A172 (cell line): ENCODE data around the gene TAB3. TPM values are rescaled to one million over a fixed set of nuclear protein-coding genes. Genes with fewer than 3 reads are reported as not detected.
"Not testable (repeated sequence)": the region's sequence is repeated elsewhere in the genome, so short reads cannot be mapped to it uniquely, and the experiment has no call there.

Experiments
- DNase-seq: peaks from one replicate; pipeline ENCODE4 v3.0.0-alpha.2; 2015; ENCODE audit warnings: low spot score
- total RNA-seq: library from RNA; depleted of rRNA; stranded (reverse); fragments of >200 nt; shearing (Covaris generic); gene quantifications from 2 replicates; pipeline ENCODE4 v1.2.3, GENCODE V29; 2014

The TAB3 gene
- total RNA-seq, 1 experiment from 2014 or later: 33.5 TPM

GRCh38 chrX:30816079-30816478, 73.0 kb downstream of the TAB3 start:
- DNase-seq: no peak

DNA sequence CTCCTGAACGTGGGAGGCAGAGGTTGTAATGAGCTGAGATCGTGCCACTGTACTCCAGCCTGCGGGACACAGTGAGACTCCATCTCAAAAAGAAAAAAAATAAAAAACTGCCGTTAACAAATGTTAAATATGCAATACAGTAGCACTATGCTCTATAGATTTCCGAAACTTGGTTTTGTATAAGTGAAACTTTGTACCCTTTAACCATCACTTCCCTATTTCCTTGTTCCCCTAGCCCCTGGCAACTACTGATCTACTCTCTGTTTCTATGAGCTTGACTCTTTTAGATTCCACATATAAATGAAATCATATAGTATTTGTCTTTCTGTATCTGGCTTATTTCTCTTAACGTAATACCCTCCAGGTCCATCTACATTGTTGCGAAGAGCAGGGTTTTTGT, 74.1 kb downstream of the TAB3 start:
- DNase-seq: no peak

DNA sequence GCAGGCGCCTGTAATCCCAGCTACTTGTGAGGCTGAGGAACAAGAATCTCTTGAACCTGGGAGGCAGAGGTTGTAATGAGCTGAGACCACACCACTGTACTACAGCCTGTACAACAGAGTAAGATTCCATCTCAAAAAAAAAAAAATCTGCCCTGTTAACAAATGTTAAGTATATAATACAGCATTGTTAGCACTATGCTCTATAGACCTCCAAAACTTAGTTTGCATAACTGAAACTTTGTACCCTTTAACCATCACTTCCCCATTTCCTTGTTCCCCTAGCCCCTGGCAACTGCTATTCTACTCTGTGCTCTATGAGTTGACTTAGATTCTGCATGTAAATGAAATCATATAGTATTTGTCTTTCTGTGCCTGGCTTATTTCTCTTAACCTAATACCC, 76.7 kb downstream of the TAB3 start:
- no peak for DNase-seq

DNA sequence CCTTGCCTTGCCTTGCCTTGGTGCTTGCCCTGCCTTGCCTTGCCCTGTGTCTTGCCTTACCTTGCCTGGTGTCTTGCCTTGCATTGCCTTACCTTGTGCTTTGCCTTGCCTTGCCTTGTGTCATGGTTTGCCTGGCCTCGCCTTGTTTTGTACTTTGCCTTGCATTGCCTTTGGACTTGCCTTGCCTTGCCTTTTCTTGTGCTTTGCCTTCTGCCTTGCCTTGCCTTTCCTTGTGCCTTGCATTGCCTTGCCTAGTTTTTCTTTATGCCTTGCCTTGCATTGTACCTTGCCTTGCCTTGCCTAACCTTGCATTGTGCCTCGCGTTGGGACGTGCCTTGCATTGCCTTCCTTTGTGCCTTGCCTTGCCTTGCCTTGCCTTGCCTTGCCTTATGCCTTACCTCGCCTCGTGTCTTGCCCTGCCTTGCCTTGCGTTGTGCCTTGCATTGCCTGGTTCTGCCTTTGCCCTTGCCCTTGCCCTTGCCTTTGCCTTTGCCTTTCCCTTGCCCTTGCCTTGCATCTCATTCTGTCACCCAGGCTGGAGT, 82.8 kb downstream of the TAB3 start:
- DNase-seq: no peak

DNA sequence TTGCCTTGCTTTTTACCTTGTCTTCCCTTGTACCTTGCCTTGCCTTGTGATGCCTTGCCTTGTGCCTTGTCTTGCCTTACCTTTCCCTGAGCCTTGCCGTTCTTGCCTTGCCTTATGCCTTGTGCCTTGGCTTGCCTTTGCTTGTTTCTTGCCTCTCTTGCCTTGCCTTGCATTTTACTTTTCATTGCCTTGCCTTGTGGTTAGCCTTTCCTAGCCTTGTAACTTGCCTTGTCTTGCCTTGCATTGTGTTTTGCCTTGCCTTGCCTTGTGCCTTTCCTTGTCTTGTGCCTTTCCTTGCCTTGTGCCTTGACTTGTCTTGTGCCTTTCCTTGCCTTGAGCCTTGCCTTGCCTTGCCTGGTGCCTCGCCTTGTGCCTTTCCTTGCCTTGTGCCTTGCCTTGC, 84.6 kb downstream of the TAB3 start:
- no peak for DNase-seq

- no peak for DNase-seq
These were observed 88.2 kb downstream of the TAB3 start for GRCh38 chrX:30800901-30801300.

DNA sequence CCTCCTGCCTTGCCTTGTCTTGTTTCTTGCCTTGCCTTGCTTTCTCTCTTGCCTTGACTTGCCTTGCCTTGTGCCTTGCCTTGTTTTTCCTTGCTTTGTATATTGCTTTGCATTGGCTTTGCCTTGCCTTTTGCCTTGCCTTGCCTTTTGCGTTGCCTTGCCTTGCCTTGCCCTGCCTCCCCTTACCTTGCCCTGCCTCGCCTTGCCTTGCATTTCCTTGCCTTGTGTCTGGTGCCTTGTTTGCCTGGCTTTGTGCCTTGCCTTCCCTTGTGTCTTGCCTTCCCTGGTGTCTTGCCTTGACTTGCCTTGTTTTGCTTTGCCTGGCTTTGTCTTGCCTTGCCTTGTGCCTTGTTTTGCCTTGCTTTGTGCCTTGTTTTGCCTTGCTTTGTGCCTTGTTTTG, 89.7 kb downstream of the TAB3 start:
- no peak for DNase-seq

DNA sequence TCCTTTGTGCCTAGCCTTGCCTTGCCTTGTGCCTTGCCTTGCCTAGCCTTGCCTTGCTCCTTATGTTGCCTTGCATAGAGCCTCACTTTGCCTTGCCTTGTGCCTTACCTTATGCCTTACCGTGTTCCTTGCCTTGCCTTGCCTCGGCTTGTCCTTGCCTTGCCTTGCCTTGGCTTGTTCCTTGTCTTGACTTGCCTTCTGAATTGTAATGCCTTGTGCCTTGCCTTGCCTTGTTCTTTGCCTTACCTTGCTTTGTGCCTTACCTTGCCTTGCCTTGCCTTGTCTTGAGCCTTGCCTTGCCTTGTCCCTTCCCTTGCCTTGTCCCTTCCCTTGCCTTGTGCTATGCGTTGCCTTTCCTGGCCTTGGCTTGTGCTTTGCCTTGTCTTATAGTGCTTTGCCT, 90.2 kb downstream of the TAB3 start:
- no peak for DNase-seq

GRCh38 chrX:30797301-30797700, 91.8 kb downstream of the TAB3 start:
- not testable (repeated sequence) for DNase-seq

GRCh38 chrX:30795981-30796958, 92.8 kb downstream of the TAB3 start:
- DNase-seq: no peak

GRCh38 chrX:30794497-30794896, 94.6 kb downstream of the TAB3 start:
- DNase-seq: no peak

GRCh38 chrX:30793767-30794103, 95.3 kb downstream of the TAB3 start:
- no peak for DNase-seq

DNA sequence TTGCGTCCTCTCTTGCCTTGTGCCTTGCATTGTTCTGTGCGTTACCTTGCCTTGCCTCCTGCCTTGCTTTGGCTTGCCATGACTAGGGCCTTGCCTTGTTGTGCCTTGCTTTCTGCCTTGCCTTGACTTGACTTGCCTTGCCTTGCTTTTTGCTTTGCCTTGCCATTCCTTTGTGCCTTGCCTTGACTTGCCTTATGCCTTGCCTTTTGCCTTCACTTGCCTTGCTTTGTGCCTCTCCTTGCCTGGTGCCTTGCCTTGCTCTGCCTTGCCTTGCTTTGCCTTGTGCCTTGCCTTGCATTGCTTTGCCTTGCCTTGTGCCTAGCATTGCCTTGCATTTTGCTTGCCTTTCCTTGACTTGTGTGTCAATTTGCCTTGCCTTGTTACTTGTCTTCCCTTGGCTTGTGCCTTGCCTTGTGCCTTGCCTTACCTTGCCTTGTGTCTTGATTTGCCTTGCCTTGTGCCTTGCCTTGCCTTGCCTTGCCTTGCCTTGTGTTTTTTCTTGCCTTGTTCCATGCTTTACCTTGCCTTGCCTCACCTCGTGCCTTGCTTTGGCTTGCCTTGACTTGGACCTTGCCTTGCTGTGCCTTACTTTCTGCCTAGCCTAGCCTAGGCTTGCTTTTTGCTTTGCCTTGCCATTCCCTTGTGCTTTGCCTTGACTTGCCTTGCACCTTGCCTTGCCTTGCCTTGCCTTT, 95.8 kb downstream of the TAB3 start:
- DNase-seq: no peak

DNA sequence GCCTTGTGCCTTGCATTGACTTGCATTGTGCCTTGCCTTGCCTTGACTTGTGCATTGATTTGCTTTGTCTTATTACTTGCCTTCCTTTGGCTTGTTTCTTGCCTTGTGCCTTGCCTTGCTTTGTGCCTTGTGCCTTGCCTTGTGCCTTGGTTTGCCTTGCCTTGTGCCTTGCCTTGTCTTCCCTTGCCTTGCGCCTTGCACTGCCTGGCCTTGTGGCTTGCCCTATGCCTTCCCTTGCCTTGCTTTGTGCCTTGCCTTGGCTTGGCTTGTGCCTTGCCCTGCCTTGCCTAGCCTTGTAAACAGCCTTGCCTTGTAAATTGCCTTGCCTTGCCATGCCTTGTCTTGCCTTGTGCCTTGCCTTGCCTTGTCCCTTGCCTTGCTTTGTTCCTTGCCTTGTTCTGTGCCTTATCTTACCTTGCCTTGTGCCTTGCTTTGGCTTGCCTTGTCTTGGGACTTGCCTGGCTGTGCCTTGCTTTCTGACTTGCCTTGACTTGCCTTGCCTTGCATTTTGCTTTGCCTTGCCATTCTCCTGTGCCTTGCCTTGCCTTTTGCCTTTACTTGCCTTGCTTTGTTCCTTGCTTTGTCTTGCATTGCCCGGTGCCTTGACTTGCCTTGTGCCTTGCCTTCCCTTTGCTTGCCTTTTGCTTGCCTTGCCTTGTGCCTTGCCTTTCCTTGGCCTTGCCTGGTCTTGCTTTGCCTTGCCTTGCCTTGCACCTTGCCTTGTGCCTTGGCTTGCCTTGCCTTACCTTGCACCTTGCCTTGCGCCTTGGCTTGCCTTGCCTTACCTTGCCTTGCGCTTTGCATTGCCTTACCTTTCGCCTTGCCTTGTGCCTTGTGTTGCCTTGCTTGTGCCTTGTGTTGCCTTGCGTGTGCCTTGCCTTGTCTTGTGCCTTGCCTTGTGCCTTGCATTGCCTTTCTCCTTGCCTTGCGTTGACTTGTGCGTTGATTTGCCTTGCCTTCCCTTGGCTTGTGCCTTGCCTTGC, 97.5 kb downstream of the TAB3 start:
- DNase-seq: no peak

DNA sequence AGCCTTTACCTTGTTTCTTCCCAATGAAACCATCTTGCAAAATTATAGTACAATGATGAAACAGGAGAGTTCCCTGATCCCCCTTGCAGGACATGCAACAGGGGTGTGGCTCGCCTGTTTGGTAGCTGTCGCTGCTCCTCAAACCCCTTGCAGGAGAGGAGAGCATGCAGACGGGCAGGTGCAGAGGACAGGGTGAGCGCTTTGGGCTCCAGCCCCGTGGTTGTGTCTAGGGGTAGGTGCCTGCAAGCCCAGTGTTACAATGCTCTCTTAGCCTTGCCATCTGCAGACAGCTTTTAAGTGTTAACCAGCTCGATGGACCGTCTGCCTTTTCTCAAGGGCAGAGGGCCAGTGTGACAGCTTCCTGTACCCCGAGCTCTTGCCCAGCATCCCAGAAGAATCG, 102.0 kb downstream of the TAB3 start:
- DNase-seq: no peak

- no peak for DNase-seq
These were observed 102.7 kb downstream of the TAB3 start for GRCh38 chrX:30786374-30786773.

DNA sequence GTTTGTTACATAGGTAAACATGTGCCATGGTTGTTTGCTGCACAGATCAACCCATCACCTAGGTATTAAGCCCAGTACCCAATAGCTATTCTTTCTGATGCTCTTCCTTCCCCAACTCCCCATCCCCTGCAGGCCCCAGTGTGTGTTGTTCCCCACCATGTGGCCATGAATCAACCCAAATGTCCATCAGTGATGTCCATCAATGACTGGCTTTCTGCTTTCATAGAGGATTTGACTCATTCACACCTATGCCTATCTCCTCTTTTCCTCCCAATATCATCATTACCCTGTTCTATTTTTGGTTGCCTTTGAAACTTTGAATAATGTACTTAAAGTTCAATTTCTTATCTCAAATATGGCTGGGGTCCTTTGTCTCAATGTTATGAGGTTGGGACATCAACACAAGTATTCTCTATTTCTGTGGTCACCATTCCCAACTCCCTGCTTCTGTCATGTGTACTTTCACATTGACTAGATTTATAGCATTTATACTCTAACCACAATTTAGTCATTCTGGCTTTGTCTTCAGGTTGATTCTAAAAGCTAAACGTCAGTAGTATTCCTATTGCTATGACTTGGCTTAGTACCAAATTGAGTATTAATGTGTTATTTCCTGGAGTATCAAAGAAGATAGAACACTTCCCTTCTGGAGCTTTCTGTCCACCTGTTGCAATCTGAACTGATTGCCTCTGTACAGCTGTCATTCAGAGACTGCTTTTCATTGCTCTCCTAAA, 107.2 kb downstream of the TAB3 start:
- peak; percentile 52 for DNase-seq

DNA sequence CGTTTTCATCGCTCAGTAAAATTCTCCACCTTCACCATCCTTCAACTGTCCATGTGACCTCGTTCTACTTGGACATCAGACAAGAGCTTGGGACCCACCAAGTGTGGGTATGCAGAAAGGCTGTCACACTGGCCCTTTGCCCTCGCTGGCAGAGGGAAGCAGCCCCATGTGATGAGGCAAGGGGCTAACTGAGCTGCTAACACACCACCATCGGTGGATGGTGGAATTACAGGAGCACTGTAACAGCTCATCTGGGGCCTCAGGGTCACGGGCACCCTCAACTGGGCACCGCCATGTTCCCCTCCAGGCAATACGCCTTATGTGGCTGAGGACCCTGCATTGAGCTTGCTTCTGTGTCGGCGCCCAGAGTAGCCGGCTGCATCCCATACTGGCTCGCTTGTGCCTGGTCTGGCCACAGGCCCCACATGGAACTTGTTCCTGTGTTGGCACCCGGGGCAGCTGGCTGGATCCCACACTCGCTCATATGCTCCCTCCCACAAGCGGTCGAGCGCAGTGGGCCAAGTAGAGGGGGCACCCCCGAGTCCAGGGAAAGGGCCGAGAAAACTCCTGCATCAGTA, 109.5 kb downstream of the TAB3 start:
- no peak for DNase-seq

- no peak for DNase-seq
These were observed 111.5 kb downstream of the TAB3 start for GRCh38 chrX:30777575-30777974.
